HG03280 (cell line): ENCODE results near the gene IP6K2.
"Not testable (repeated sequence)": the region's sequence is repeated elsewhere in the genome, so short reads cannot be mapped to it uniquely, and the experiment has no call there.

Experiments
- ATAC-seq: cut with Tn5 transposase; IDR thresholded peaks from one replicate; pipeline ENCODE4 v1.9.1; 2021; ENCODE audit warnings: mild to moderate bottlenecking, moderate library complexity; ENCODE audit not compliant: unreplicated experiment

The IP6K2 gene, protein sequence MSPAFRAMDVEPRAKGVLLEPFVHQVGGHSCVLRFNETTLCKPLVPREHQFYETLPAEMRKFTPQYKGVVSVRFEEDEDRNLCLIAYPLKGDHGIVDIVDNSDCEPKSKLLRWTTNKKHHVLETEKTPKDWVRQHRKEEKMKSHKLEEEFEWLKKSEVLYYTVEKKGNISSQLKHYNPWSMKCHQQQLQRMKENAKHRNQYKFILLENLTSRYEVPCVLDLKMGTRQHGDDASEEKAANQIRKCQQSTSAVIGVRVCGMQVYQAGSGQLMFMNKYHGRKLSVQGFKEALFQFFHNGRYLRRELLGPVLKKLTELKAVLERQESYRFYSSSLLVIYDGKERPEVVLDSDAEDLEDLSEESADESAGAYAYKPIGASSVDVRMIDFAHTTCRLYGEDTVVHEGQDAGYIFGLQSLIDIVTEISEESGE

DNA sequence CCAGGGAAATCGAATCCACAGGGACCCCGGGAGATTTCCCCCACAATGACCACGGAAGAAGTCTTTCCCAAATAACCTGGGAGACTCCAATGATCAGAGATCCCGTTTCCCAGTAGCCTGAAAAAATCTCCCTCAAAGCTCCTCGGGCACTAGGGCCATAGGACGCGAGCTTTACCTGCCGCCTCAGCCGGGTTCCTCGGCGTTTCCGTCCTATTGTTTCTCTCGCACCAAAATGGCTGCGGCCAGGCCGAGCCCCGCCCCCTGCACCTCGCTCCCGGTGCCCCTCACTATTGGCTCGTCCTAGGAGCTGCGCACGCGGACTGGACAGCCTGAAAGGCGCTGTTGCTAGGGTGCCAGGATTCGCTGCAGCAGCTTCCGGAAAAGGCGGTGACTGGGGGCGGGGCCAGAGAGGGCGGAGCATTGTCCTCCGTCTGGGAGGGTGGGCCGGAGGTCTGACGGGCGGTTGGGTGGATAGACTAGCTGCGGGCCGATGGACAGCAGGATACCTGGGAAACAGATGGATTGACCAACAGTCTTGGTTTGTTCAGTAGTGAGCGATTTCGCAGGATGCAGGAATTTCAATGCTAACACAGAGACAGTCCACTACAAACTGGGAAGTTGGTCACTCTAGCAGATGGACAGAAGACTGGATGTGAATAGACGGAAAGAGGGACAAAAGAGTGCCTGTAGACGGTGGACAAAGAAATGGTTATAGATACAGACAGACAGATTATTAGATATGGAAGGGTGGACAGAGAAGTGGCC is at the start of gene IP6K2:
IP6K2 (minus strand) TSS at position 240 of the 765 bp plus-strand sequence. CDS start 21,930 bp downstream, outside the sequence.
- ATAC-seq = peak; percentile 98

DNA sequence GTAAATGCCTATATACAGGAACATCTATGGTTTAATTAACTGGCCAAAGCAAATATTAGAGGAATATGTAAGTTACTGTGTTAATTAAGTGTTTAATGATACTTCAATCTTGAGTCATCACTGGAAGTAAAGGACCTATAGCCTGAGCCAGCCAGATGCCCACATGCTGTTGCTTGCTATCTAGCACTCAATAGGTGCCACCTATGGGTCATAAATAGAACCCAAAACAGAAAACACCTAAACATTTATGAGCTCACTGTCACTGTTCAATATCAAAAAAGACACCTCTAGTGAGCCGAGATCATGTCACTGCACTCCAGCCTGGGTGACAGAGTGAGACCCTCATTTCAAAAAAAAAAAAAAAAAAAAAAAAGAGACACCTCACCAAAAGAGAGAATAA is 48.4 kb upstream of the IP6K2 start:
- no peak for ATAC-seq

- ATAC-seq = no peak
Observed at GRCh38 chr3:48762816-48763215, 45.8 kb upstream of the IP6K2 start.

- ATAC-seq = not testable (repeated sequence)
Observed at GRCh38 chr3:48759991-48760540, 43.0 kb upstream of the IP6K2 start.

GRCh38 chr3:48759531-48759930 is 42.5 kb upstream of the IP6K2 start:
- ATAC-seq = not testable (repeated sequence)

DNA sequence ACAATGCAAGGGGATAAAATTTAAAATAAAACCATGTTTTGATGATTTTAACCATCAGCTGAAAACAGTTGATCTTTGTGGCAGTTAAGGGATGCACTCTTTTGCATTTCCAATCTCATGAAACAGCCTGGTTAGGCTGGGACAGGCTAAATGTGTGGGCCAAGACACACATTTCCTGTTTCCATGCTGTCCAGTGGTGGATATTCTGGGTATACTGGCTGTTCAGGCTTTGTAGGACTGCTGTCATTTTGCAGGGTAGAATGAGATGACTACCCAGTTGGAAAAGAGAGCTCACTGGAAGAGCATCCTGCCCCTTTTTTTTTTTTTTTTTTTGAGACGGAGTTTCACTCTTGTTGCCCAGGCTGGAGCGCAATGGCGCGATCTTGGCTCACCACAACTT is 42.0 kb upstream of the IP6K2 start:
- ATAC-seq = no peak

GRCh38 chr3:48756640-48757039 is 39.6 kb upstream of the IP6K2 start:
- ATAC-seq = no peak

DNA sequence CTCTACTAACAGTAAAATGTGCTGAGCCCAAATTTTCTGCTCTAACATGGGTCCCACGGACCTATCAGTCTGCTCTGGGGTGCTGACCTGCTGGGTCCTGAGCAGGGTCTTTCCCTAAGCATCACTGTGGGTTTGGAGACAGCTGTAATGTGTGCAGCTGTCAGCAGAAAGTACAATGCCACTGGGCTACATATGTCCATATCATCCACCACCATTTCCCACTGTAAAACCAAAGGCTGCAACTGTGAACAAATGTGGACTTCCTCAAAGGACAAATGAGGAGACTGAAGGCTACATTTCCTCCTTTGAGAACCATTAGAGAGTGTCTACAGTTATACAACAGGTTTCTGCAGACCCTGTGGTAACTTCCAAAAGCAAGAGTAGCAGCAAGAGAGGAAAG is 33.8 kb upstream of the IP6K2 start:
- ATAC-seq = no peak

- no peak for ATAC-seq
Observed at GRCh38 chr3:48748754-48749153, 31.7 kb upstream of the IP6K2 start.

- no peak for ATAC-seq
Observed at GRCh38 chr3:48747706-48748105, 30.7 kb upstream of the IP6K2 start.

DNA sequence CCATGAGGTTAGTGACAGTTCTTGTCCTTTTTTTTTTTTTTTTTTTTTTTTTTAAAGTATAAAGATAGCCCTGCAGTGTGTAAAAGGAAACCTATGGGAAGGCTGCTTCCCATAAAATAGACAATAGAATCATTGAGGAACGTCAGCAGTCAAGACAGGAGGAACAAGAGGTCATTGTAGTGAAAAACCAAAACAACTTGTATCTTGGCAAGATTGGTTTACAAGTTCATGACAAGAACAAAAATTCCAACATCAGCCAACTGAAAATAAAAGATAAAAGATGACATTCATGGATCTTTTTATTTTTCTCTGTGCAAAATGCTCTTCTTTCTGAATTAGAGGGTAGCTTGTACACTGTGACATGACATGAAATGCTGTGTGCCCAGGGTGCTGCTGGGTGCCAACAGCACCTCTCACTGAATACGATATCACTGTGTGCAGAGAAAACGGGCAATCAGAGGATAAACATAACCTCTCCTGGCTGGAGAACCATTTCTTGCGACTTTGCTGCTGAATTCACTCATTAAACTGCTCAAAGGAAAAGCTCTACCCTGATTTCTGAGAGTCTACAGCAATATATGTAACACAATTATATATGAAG is 30.1 kb upstream of the IP6K2 start:
- ATAC-seq = no peak

DNA sequence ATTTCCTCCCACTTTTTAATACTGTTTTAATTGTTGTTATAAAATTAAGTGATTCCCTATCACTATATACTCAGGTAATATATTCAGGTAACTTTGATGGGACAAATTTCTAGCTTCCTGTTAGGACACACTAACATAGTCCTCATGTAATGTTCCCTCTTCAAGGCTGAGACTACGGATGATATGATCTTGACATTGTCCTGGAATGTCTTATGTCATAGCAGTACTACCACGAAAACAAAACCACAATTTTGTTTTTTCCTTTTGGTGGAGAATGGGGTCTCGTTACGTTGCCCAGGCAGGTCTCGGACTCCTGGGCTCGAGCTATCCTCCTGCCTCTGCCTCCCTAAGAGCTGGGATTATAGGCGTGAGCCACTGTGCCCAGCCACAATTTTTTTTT is 26.8 kb upstream of the IP6K2 start:
- no peak for ATAC-seq

DNA sequence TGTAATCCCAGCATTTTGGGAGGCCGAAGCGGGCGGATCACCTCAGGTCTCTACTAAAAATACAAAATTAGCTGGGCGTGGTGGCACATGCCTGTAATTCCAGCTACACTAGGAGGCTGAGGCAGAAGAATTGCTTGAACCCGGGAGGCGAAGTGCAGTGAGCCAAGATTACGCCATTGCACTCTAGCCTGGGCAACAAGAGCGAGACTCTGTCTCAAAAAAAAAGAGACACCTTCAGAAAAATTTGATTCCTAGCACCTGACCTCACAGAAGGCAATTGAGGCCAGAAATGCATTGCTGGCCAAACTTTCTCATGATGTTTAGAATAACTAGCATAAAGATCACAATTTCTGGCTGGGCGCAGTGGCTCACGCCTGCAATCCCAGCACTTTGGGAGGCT is 24.2 kb upstream of the IP6K2 start:
- not testable (repeated sequence) for ATAC-seq

DNA sequence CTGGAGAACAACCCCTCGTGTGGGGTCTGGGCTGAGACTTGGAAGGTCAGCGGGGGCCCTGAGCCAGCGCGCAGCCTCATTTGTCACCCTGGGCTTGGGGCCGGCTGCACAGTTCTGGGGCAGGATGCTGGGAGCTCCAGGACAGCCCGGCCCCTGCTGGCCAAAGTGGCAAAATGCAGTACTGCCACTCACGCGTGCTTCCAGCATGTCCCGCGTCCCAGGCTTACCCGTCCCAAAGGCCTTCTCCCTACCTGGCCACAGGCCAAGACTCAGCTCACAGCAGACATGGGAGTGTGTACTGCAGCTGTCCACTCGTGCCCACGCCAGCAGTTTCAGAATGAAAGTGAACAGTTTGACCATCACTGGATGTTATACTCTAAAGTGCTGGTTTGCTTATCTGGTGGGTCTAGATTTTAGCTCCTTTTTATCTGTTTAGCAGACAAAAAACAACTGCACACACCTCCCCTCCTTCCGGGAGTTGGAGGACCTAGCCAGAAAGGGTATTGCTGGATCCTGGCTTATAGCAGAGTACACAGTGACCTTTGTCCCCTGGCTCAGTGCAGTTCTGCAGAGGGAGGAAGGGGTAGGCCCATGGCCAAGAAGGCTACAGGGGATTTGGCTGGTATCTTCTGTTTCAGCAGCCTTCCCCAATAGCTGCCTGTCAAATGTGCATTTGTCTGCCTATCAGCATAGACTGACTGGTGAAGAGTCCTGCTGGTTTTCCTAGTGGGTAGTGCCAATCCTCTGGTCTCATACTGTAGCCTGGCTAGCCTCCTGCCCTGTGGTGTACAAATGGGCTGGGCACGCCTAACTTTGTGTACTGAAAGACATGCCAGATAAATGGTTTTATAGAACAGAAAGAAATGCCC is 23.2 kb upstream of the IP6K2 start:
- ATAC-seq = peak; percentile 79

GRCh38 chr3:48739617-48739954 is 22.6 kb upstream of the IP6K2 start:
- no peak for ATAC-seq

DNA sequence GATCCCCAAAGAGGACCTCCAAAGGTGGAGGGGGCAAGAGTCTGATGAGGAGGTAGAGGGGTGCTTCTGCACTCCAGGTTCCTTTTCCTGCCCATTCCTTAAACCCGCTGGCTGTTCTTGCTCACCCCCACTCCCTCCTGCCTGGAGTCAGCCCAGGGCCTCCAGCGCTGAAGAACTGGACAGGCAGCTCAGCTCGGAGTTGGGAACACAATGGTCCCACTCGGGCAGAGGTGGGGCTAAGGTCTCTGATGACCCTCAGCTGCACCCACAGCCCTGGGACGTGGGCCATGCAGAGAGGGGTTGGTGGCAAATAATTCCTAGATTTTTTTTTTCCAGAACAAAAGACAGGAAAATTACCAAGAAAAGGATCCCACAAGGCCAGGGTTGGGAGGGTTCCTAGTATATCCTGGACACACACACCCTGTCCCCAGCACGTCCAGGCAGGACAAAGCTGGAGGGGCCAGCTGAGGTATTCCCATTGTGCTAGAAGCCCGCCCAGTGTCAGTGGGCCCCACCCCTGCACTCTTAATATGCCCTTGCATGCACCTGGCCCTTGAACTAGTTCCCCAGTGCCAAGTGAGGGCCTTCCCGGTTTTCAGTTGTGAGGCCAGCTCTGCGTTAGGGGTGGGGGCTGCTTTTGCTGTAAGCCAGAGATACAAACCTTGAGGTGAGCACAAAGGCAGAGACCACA is 22.1 kb upstream of the IP6K2 start:
- ATAC-seq = no peak

DNA sequence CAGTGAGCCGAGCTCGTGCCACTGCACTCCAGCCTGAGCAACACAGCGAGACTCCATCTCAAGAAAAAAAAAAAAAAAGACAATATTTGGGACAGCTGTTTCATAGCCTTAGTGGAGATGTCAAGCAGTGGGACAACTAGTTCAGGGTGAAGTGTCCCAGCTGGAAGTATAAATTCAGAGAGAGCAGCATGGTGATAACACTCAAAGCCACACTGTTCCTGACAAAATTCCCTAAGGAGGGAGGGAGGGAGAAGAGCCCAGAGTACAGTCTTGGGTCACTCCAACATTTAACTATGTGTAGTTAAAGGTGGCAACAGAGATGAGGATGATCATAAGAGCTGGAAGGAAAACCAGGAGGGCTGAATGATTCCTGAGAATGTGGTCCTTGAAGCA is 21.1 kb upstream of the IP6K2 start:
- ATAC-seq = no peak

DNA sequence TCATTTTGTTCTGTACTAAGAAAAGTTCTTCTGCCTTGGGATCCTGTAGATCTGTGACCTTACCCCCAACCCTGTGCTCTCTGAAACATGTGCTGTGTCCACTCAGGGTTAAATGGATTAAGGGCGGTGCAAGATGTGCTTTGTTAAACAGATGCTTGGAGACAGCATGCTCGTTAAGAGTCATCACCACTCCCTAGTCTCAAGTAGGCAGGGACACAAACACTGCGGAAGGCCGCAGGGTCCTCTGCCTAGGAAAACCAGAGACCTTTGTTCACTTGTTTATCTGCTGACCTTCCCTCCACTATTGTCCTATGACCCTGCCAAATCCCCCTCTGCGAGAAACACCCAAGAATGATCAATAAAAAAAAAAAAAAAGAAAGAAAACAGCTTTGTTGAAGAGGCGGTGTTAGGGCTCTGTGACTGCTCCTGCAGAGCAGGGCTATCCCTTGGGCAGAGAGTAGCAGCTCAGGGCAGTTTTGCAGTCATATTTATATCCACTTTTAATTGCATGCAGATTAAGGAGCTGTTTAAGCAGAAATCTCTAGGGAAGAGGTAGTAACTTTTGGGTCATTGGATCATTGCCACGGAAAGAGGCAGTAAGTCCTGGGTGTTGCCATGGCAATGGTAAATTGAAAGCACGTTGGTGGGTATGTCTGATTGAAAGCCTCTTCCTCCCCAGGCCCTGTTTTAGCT is 18.2 kb upstream of the IP6K2 start:
- not testable (repeated sequence) for ATAC-seq

GRCh38 chr3:48734541-48734940 is 17.5 kb upstream of the IP6K2 start:
- ATAC-seq = not testable (repeated sequence)
